SK-N-MC (cell line): ENCODE data around the gene RALGAPA2.

Experiments
- DNase-seq: peaks from one replicate; pipeline ENCODE4 v3.0.0-alpha.2; 2011; ENCODE audit warnings: low read depth, low spot score
- H3K27ac ChIP-seq: fragments of 200-600 bp; sonication (generic); 2 replicates; pipeline ENCODE4 v1.5.1; 2016; ENCODE audit warnings: mixed run types
- H3K36me3 ChIP-seq: fragments of 200-600 bp; sonication (generic); 2 replicates; pipeline ENCODE4 v1.6.1; 2017; ENCODE audit warnings: antibody characterized with exemption, low read length, mixed read lengths; ENCODE audit not compliant: insufficient read depth
- H3K4me3 ChIP-seq: fragments of 200-600 bp; sonication (generic); 2 replicates; pipeline ENCODE4 v1.5.1; 2016
- H3K9ac ChIP-seq: fragments of 200-600 bp; sonication (generic); 2 replicates; pipeline ENCODE4 v1.8.0; 2017; ENCODE audit warnings: mixed run types, mixed read lengths; ENCODE audit not compliant: insufficient read length
- H3K9me3 ChIP-seq: fragments of 200-600 bp; sonication (generic); 2 replicates; pipeline ENCODE4 v1.6.1; 2017; ENCODE audit warnings: low read depth, mild to moderate bottlenecking, antibody characterized with exemption, low read length, moderate library complexity, mixed read lengths
- EZH2 ChIP-seq: fragments of 200-600 bp; sonication (generic); IDR thresholded peaks from one replicate; pipeline ENCODE4 v1.6.1; 2017; ENCODE audit warnings: antibody characterized with exemption
- FOXP2 ChIP-seq: optimal IDR thresholded peaks from 2 replicates; pipeline ENCODE3; 2011; ENCODE audit warnings: mild to moderate bottlenecking, moderate library complexity; ENCODE audit not compliant: insufficient read depth; ENCODE audit errors: extremely low read length, control extremely low read depth
- POLR2AphosphoS5 ChIP-seq: IDR thresholded peaks from 2 replicates; pipeline ENCODE4 v1.6.1; 2012; ENCODE audit warnings: mild to moderate bottlenecking, low read depth, low read length, borderline replicate concordance

Gene RALGAPA2

GRCh38 chr20:20477444-20478041 lies 234.9 kb downstream of the RALGAPA2 start:
- TF ChIP-seq EZH2: no peak
- TF ChIP-seq FOXP2: no peak
- TF ChIP-seq POLR2AphosphoS5: no peak

GRCh38 chr20:20476504-20476903 lies 235.9 kb downstream of the RALGAPA2 start:
- no peak overlapping the region for H3K27ac ChIP-seq
- no peaks in the 10 kb centered on the region for H3K36me3 ChIP-seq
- no peak for DNase-seq
- H3K9ac ChIP-seq: no peak overlapping the region
- TF ChIP-seq FOXP2: no peak
- TF ChIP-seq POLR2AphosphoS5: no peak
- no peak for TF ChIP-seq EZH2
- H3K4me3 ChIP-seq: no peak overlapping the region
- H3K9me3 ChIP-seq: no peaks in the 10 kb centered on the region

More at GRCh38 chr20:20477444-20478041, 234.9 kb downstream of the RALGAPA2 start:
- Histone ChIP-seq H3K36me3 (no peaks in the 10 kb centered on the region), H3K9ac (no peak overlapping the region), H3K27ac (no peak overlapping the region), H3K9me3 (no peaks in the 10 kb centered on the region), H3K4me3 (no peak overlapping the region)
- DNase-seq: no peak

- DNase-seq: no peak
- no peaks in the 10 kb centered on the region for H3K36me3 ChIP-seq
- TF ChIP-seq EZH2 (no peak), FOXP2 (no peak), POLR2AphosphoS5 (no peak)
These were observed 238.8 kb downstream of the RALGAPA2 start for GRCh38 chr20:20473657-20474056.

GRCh38 chr20:20472684-20473274 lies 239.7 kb downstream of the RALGAPA2 start:
- Histone ChIP-seq H3K27ac (no peak overlapping the region), H3K9me3 (no peaks in the 10 kb centered on the region), H3K9ac (no peak overlapping the region), H3K36me3 (no peaks in the 10 kb centered on the region), H3K4me3 (no peak overlapping the region)
- no peak for DNase-seq
- no peak for TF ChIP-seq FOXP2
- no peak for TF ChIP-seq POLR2AphosphoS5
- no peak for TF ChIP-seq EZH2

More at GRCh38 chr20:20473657-20474056, 238.8 kb downstream of the RALGAPA2 start:
- Histone ChIP-seq H3K9me3 (no peaks in the 10 kb centered on the region), H3K9ac (no peak overlapping the region), H3K4me3 (no peak overlapping the region), H3K27ac (no peak overlapping the region)

- no peak overlapping the region for H3K27ac ChIP-seq
- H3K9ac ChIP-seq: no peak overlapping the region
- H3K4me3 ChIP-seq: no peak overlapping the region
- no peaks in the 10 kb centered on the region for H3K9me3 ChIP-seq
- no peak for DNase-seq
- no peak for TF ChIP-seq FOXP2
- TF ChIP-seq EZH2: no peak
- TF ChIP-seq POLR2AphosphoS5: no peak
- H3K36me3 ChIP-seq: no peaks in the 10 kb centered on the region
These were observed 246.0 kb downstream of the RALGAPA2 start for GRCh38 chr20:20466341-20466879.

- TF ChIP-seq FOXP2: no peak
- no peak for TF ChIP-seq POLR2AphosphoS5
- no peak for TF ChIP-seq EZH2
- DNase-seq: no peak
- Histone ChIP-seq H3K9me3 (no peaks in the 10 kb centered on the region), H3K9ac (no peak overlapping the region), H3K4me3 (no peak overlapping the region), H3K27ac (no peak overlapping the region), H3K36me3 (no peaks in the 10 kb centered on the region)
These were observed 247.2 kb downstream of the RALGAPA2 start for GRCh38 chr20:20465252-20465651.

GRCh38 chr20:20463933-20464374 lies 248.5 kb downstream of the RALGAPA2 start:
- Histone ChIP-seq H3K9me3 (no peaks in the 10 kb centered on the region), H3K4me3 (peak overlapping the region; percentile 41), H3K27ac (peak overlapping the region; percentile 69), H3K9ac (no peak overlapping the region), H3K36me3 (no peaks in the 10 kb centered on the region)
- DNase-seq: peak; percentile 72
- TF ChIP-seq EZH2 (no peak), FOXP2 (peak; percentile 59)

- no peak overlapping the region; the same call in 1 of the 2 replicates for H3K27ac ChIP-seq
These were observed 250.3 kb downstream of the RALGAPA2 start for GRCh38 chr20:20462185-20462584.

GRCh38 chr20:20461551-20461950 lies 250.9 kb downstream of the RALGAPA2 start:
- TF ChIP-seq FOXP2 (no peak), EZH2 (no peak), POLR2AphosphoS5 (no peak)
- no peak for DNase-seq
- Histone ChIP-seq H3K36me3 (no peaks in the 10 kb centered on the region), H3K27ac (no peak overlapping the region), H3K9me3 (no peaks in the 10 kb centered on the region), H3K4me3 (no peak overlapping the region), H3K9ac (no peak overlapping the region)

More at GRCh38 chr20:20462185-20462584, 250.3 kb downstream of the RALGAPA2 start:
- TF ChIP-seq FOXP2 (no peak), EZH2 (no peak), POLR2AphosphoS5 (no peak)
- H3K4me3 ChIP-seq: no peak overlapping the region
- H3K9ac ChIP-seq: no peak overlapping the region
- H3K36me3 ChIP-seq: no peaks in the 10 kb centered on the region
- no peak for DNase-seq
- no peaks in the 10 kb centered on the region for H3K9me3 ChIP-seq
